ENCODE results near the gene B4GAT1. TPM values are rescaled to one million over a fixed set of nuclear protein-coding genes. Genes with fewer than 3 reads are reported as not detected.

B4GAT1 gene
- total and polyA plus RNA-seq, 2 of the 13 experiments (the other 11 are each of a cell fraction or from before 2014, with no cell fraction given) = 40.4 to 109 TPM

- TF ChIP-seq DBP (CRISPR knock-in tag; IDR thresholded peaks at IDR 0.05; ENCODE audit: not compliant biosample characterization) (no peak), ZNF777 (CRISPR knock-in tag; IDR thresholded peaks at IDR 0.05) (peak; percentile 20; the same call in 1 of the 2 replicates), ZNF776 (CRISPR knock-in tag; IDR thresholded peaks at IDR 0.05) (0 out of 2 replicates have a peak, but pooled peaks have one; percentile 32), PAXIP1 (CRISPR knock-in tag; conservative IDR thresholded peaks at IDR 0.05) (peak; percentile 41), ASH2L (IDR thresholded peaks at IDR 0.05; ENCODE audit: insufficient read length, low read depth, low read length) (peak; percentile 30), MED13 (CRISPR knock-in tag; IDR thresholded peaks at IDR 0.05) (no peak), ARID5B (CRISPR knock-in tag; IDR thresholded peaks at IDR 0.05) (no peak), FOXC1 (CRISPR knock-in tag; IDR thresholded peaks at IDR 0.05; ENCODE audit: borderline replicate concordance) (peak; percentile 62; the same call in 1 of the 2 replicates), CSRNP2 (CRISPR knock-in tag; conservative IDR thresholded peaks at IDR 0.05; ENCODE audit: low read depth) (no peak), ZFX (CRISPR knock-in tag; IDR thresholded peaks at IDR 0.05; ENCODE audit: low read depth) (peak; percentile 87), ZNF34 (CRISPR knock-in tag; IDR thresholded peaks at IDR 0.05; ENCODE audit: borderline replicate concordance) (no peak)
- TF ChIP-seq, protein P1, sequence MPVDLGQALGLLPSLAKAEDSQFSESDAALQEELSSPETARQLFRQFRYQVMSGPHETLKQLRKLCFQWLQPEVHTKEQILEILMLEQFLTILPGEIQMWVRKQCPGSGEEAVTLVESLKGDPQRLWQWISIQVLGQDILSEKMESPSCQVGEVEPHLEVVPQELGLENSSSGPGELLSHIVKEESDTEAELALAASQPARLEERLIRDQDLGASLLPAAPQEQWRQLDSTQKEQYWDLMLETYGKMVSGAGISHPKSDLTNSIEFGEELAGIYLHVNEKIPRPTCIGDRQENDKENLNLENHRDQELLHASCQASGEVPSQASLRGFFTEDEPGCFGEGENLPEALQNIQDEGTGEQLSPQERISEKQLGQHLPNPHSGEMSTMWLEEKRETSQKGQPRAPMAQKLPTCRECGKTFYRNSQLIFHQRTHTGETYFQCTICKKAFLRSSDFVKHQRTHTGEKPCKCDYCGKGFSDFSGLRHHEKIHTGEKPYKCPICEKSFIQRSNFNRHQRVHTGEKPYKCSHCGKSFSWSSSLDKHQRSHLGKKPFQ (CRISPR knock-in tag; IDR thresholded peaks at IDR 0.05; ENCODE audit: insufficient replicate concordance) = peak; percentile 98
- TF ChIP-seq, protein P2, sequence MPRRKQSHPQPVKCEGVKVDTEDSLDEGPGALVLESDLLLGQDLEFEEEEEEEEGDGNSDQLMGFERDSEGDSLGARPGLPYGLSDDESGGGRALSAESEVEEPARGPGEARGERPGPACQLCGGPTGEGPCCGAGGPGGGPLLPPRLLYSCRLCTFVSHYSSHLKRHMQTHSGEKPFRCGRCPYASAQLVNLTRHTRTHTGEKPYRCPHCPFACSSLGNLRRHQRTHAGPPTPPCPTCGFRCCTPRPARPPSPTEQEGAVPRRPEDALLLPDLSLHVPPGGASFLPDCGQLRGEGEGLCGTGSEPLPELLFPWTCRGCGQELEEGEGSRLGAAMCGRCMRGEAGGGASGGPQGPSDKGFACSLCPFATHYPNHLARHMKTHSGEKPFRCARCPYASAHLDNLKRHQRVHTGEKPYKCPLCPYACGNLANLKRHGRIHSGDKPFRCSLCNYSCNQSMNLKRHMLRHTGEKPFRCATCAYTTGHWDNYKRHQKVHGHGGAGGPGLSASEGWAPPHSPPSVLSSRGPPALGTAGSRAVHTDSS (CRISPR knock-in tag; conservative IDR thresholded peaks at IDR 0.05) = no peak
Observed at GRCh38 chr11:66313321-66314185, 33.9 kb downstream of the B4GAT1 start (continued).
